Hepatocyte (in vitro differentiated cells): ENCODE data around the gene TIRAP. TPM values are rescaled to one million over a fixed set of nuclear protein-coding genes. Genes with fewer than 3 reads are reported as not detected.

Experiments
- DNase-seq: peaks from one replicate; pipeline ENCODE4 v3.0.0-alpha.2; 2016; ENCODE audit warnings: low spot score
- H2AFZ ChIP-seq: fragments of 200-600 bp; sonication (generic); 2 replicates; pipeline ENCODE4 v1.6.0; 2016; ENCODE audit warnings: antibody characterized with exemption, mild to moderate bottlenecking
- H3K27ac ChIP-seq: fragments of 200-600 bp; sonication (generic); 2 replicates; pipeline ENCODE4 v1.5.1; 2016; ENCODE audit warnings: mild to moderate bottlenecking
- H3K27me3 ChIP-seq: fragments of 200-600 bp; sonication (generic); 2 replicates; pipeline ENCODE4 v1.6.1; 2016
- H3K36me3 ChIP-seq: fragments of 200-600 bp; sonication (generic); replicated peaks from 2 replicates; pipeline ENCODE4 v1.5.1; 2016; ENCODE audit warnings: low read depth; ENCODE audit not compliant: insufficient read depth
- H3K4me1 ChIP-seq: fragments of 200-600 bp; sonication (generic); 2 replicates; pipeline ENCODE4 v1.5.1; 2016; ENCODE audit warnings: mild to moderate bottlenecking, moderate library complexity; ENCODE audit not compliant: insufficient read depth
- H3K4me2 ChIP-seq: fragments of 200-600 bp; sonication (generic); 2 replicates; pipeline ENCODE4 v1.6.0; 2016
- H3K4me3 ChIP-seq: fragments of 200-600 bp; sonication (generic); 2 replicates; pipeline ENCODE4 v1.5.1; 2016; ENCODE audit warnings: mild to moderate bottlenecking
- H3K79me2 ChIP-seq: fragments of 200-600 bp; sonication (generic); 2 replicates; pipeline ENCODE4 v1.6.0; 2017; ENCODE audit warnings: mild to moderate bottlenecking
- H3K9me2 ChIP-seq: fragments of 200-600 bp; sonication (generic); replicated peaks from 2 replicates; pipeline ENCODE4 v1.6.0; 2017; ENCODE audit warnings: mild to moderate bottlenecking; ENCODE audit not compliant: insufficient read depth
- H3K9me3 ChIP-seq: fragments of 200-600 bp; sonication (generic); 2 replicates; pipeline ENCODE4 v1.5.1; 2016; ENCODE audit warnings: low read depth, mild to moderate bottlenecking
- H4K20me1 ChIP-seq: fragments of 200-600 bp; sonication (generic); 2 replicates; pipeline ENCODE4 v1.6.0; 2016; ENCODE audit warnings: mild to moderate bottlenecking; ENCODE audit not compliant: insufficient read depth, poor library complexity, severe bottlenecking
- CTCF ChIP-seq: fragments of 200-600 bp; sonication (generic); IDR thresholded peaks from 2 replicates; pipeline ENCODE4 v1.5.1; 2016; ENCODE audit warnings: antibody characterized with exemption, mild to moderate bottlenecking; ENCODE audit not compliant: poor library complexity
- EZH2 ChIP-seq: fragments of 200-600 bp; sonication (generic); IDR thresholded peaks from 2 replicates; pipeline ENCODE4 v1.6.1; 2016; ENCODE audit warnings: antibody characterized with exemption, mild to moderate bottlenecking, borderline replicate concordance
- EZH2phosphoT487 ChIP-seq: fragments of 200-600 bp; sonication (generic); IDR thresholded peaks from one replicate; pipeline ENCODE4 v1.6.1; 2018; ENCODE audit warnings: antibody characterized with exemption, mild to moderate bottlenecking, low read depth, moderate library complexity; ENCODE audit not compliant: unreplicated experiment, severe bottlenecking
- WGBS: methylation state at CpG from one replicate; pipeline ENCODE4 v1.1.6; 2016; ENCODE audit warnings: low lambda C conversion rate; ENCODE audit errors: missing lambda C conversion rate; 5-methylcytosine and 5-hydroxymethylcytosine counted together
- polyA plus RNA-seq: library from polyadenylated mRNA; unstranded; fragments of >200 nt; fragmentation: Nextera tagmentation; extraction: Ambion mirVana; gene quantifications from 2 replicates; pipeline ENCODE4 v1.2.1, GENCODE V29; 2016
- total RNA-seq: library from RNA; depleted of rRNA; stranded (reverse); fragments of >200 nt; gene quantifications from 2 replicates; pipeline ENCODE4 v1.2.3, GENCODE V29; 2014

TIRAP gene
- total and polyA plus RNA-seq, 2 experiments from 2014 or later: 5.3 to 6.4 TPM

GRCh38 chr11:126279191-126279590 is 3.7 kb upstream of the TIRAP start:
- Histone ChIP-seq H3K4me3 (no peak overlapping the region), H3K27me3 (no peaks in the 10 kb centered on the region), H3K4me2 (no peak overlapping the region), H3K9me3 (no peaks in the 10 kb centered on the region), H4K20me1 (no peaks in the 10 kb centered on the region), H2AFZ (no peak overlapping the region), H3K36me3 (no peaks in the 10 kb centered on the region), H3K4me1 (peaks cover 11% of the 10 kb centered on the region), H3K79me2 (peaks cover 6% of the 10 kb centered on the region), H3K27ac (no peak overlapping the region), H3K9me2 (no peaks in the 10 kb centered on the region)
- 86% methylated on average over 8 of the region's 8 CpGs for WGBS
- TF ChIP-seq EZH2: no peak
- TF ChIP-seq EZH2phosphoT487: no peak
- TF ChIP-seq CTCF: no peak
- DNase-seq: no peak

GRCh38 chr11:126280595-126280994 is 2.3 kb upstream of the TIRAP start:
- Histone ChIP-seq H3K27me3 (no peaks in the 10 kb centered on the region), H2AFZ (no peak overlapping the region), H3K4me2 (no peak overlapping the region), H3K4me1 (peaks cover 12% of the 10 kb centered on the region), H3K36me3 (no peaks in the 10 kb centered on the region), H3K4me3 (no peak overlapping the region), H3K9me2 (no peaks in the 10 kb centered on the region), H3K9me3 (no peaks in the 10 kb centered on the region), H4K20me1 (no peaks in the 10 kb centered on the region), H3K27ac (no peak overlapping the region), H3K79me2 (peaks cover 14% of the 10 kb centered on the region)
- 90% methylated on average over 5 of the region's 5 CpGs for WGBS
- no peak for DNase-seq
- TF ChIP-seq EZH2 (no peak), EZH2phosphoT487 (no peak), CTCF (no peak)

- Histone ChIP-seq H3K4me2 (no peak overlapping the region), H3K9me3 (no peaks in the 10 kb centered on the region), H3K4me1 (peaks cover 12% of the 10 kb centered on the region), H4K20me1 (no peaks in the 10 kb centered on the region), H3K79me2 (peaks cover 20% of the 10 kb centered on the region), H3K4me3 (no peak overlapping the region), H3K27ac (no peak overlapping the region), H2AFZ (no peak overlapping the region), H3K27me3 (no peaks in the 10 kb centered on the region), H3K9me2 (no peaks in the 10 kb centered on the region), H3K36me3 (no peaks in the 10 kb centered on the region)
- DNase-seq: no peak
- TF ChIP-seq EZH2 (no peak), CTCF (no peak), EZH2phosphoT487 (no peak)
- WGBS: 74% methylated on average over 6 of the region's 6 CpGs
These were observed 1.6 kb upstream of the TIRAP start for GRCh38 chr11:126281245-126281644.

- no peaks in the 10 kb centered on the region for H3K9me2 ChIP-seq
- H2AFZ ChIP-seq: peak overlapping the region; percentile 100
- peaks cover 12% of the 10 kb centered on the region for H3K4me1 ChIP-seq
- no peak for TF ChIP-seq CTCF
- TF ChIP-seq EZH2: no peak
- TF ChIP-seq EZH2phosphoT487: no peak
- no peaks in the 10 kb centered on the region for H3K36me3 ChIP-seq
- H3K9me3 ChIP-seq: no peaks in the 10 kb centered on the region
- H3K27ac ChIP-seq: peak overlapping the region; percentile 98
- peaks cover 20% of the 10 kb centered on the region for H3K79me2 ChIP-seq
- peak overlapping the region; percentile 95 for H3K4me2 ChIP-seq
- H4K20me1 ChIP-seq: no peaks in the 10 kb centered on the region
- no peak for DNase-seq
- H3K27me3 ChIP-seq: no peaks in the 10 kb centered on the region
- no peak overlapping the region for H3K4me3 ChIP-seq
- 96% methylated on average over 10 of the region's 10 CpGs for WGBS
These were observed 1.2 kb upstream of the TIRAP start for GRCh38 chr11:126281666-126282175.
